22Rv1 (cell line): ENCODE data around the gene PSMB1.

Experiments used
- H3K27ac ChIP-seq: fragments of 450-650 bp; 2 replicates; pipeline ENCODE4 v1.5.1; 2017
- CTCF ChIP-seq: fragments of 450-650 bp; IDR thresholded peaks from 2 replicates; pipeline ENCODE4 v1.5.1; 2017; ENCODE audit warnings: mild to moderate bottlenecking
- ZFX ChIP-seq: fragments of 450-650 bp; IDR thresholded peaks from 2 replicates; pipeline ENCODE4 v1.6.1; 2017; ENCODE audit warnings: antibody characterized with exemption, borderline replicate concordance

Gene PSMB1

GRCh38 chr6:170578909-170579308 is 25.8 kb upstream of the PSMB1 start:
- H3K27ac ChIP-seq = no peak overlapping the region
- TF ChIP-seq CTCF = no peak
- no peak for TF ChIP-seq ZFX

- TF ChIP-seq CTCF (no peak), ZFX (no peak)
- no peak overlapping the region for H3K27ac ChIP-seq
These were observed 22.1 kb upstream of the PSMB1 start for GRCh38 chr6:170575250-170575649.

GRCh38 chr6:170572704-170573466 is 19.8 kb upstream of the PSMB1 start:
- no peak for TF ChIP-seq ZFX
- TF ChIP-seq CTCF = no peak
- H3K27ac ChIP-seq = no peak overlapping the region

- TF ChIP-seq ZFX (no peak), CTCF (no peak)
- H3K27ac ChIP-seq = no peak overlapping the region
These were observed 11.9 kb upstream of the PSMB1 start for GRCh38 chr6:170564936-170565530.

- no peak for TF ChIP-seq ZFX
- no peak for TF ChIP-seq CTCF
- H3K27ac ChIP-seq = no peak overlapping the region
These were observed 8.4 kb upstream of the PSMB1 start for GRCh38 chr6:170561555-170561954.

GRCh38 chr6:170555305-170555704 is 2.2 kb upstream of the PSMB1 start:
- H3K27ac ChIP-seq = no peak overlapping the region
- TF ChIP-seq ZFX (no peak), CTCF (no peak)

- TF ChIP-seq ZFX (no peak), CTCF (no peak)
- peak overlapping the region; percentile 84 for H3K27ac ChIP-seq
These were observed 1.7 kb upstream of the PSMB1 start for GRCh38 chr6:170554796-170555137.
